T-helper 1 cell treated with Interleukin-12 subunit alpha and Interleukin-12 subunit beta and Interleukin-4 antibody, amounts not matched to agents 30 ng/mL and 1 ng/mL, for 36 hours (primary cell): ENCODE data around the gene DCTN1. TPM values are rescaled to one million over a fixed set of nuclear protein-coding genes. Genes with fewer than 3 reads are reported as not detected.

Experiments used
- intact Hi-C: fragments of 100-400 bp; cut with micrococcal nuclease; formaldehyde crosslinking; loops from one replicate; pipeline ENCODE4 v1.15.1; 2024
- total RNA-seq: library from RNA; stranded (reverse); gene quantifications from 2 replicates; pipeline ENCODE4 v1.2.3, GENCODE V29; 2022

DCTN1 gene
- 110 and 111 TPM in 2 replicates for total RNA-seq

- intact Hi-C loops = loop anchor here (1.0 kb wide), 1 partner anchor 11 kb away; no protein-coding TSS in a partner anchor
These were observed at the start of gene DCTN1 for GRCh38 chr2:74379851-74380789. Gene DCTN1 (minus strand): TSS chr2:74380311. CDS start chr2:74380037, 274 bp downstream.

- intact Hi-C loops = no loop called here
These were observed 48.6 kb upstream of the DCTN1 start for GRCh38 chr2:74428675-74429074.

GRCh38 chr2:74427551-74427950, 47.4 kb upstream of the DCTN1 start:
- intact Hi-C loops = no loop called here

GRCh38 chr2:74426181-74426758, 46.2 kb upstream of the DCTN1 start:
- intact Hi-C loops = no loop called here

- intact Hi-C loops = no loop called here
These were observed 45.4 kb upstream of the DCTN1 start for GRCh38 chr2:74425523-74425922.

- intact Hi-C loops = no loop called here
These were observed 44.9 kb upstream of the DCTN1 start for GRCh38 chr2:74424995-74425406.

GRCh38 chr2:74424139-74424992, 44.3 kb upstream of the DCTN1 start:
- intact Hi-C loops = no loop called here

- intact Hi-C loops = no loop called here
These were observed 43.4 kb upstream of the DCTN1 start for GRCh38 chr2:74423231-74424095.

GRCh38 chr2:74421221-74421870, 41.2 kb upstream of the DCTN1 start, which contains the start of the genes C2orf81 and WDR54:
Gene C2orf81 (minus strand): TSS chr2:74421619. CDS start chr2:74421560, 59 bp downstream.
Gene WDR54 (plus strand): TSS chr2:74421730. CDS start chr2:74422154, 424 bp downstream.
- intact Hi-C loops = loop anchor here (1.0 to 2.0 kb wide), 14 partner anchors 29 to 1188 kb away; partner anchors contain the start of genes AUP1, DGUOK, DOK1 and HTRA2

GRCh38 chr2:74420443-74421103, 40.5 kb upstream of the DCTN1 start:
- intact Hi-C loops = loop anchor here (1.0 to 2.0 kb wide), 14 partner anchors 28 to 1187 kb away; partner anchors contain the start of genes AUP1, DGUOK, DOK1 and HTRA2

- intact Hi-C loops = loop anchor here (2.0 kb wide), 4 partner anchors 87 to 539 kb away; partner anchors contain the start of genes DGUOK, MTHFD2, PCGF1 and POLE4
These were observed 39.9 kb upstream of the DCTN1 start for GRCh38 chr2:74420006-74420405.

- intact Hi-C loops = no loop called here
These were observed 39.2 kb upstream of the DCTN1 start for GRCh38 chr2:74419345-74419744.

GRCh38 chr2:74418312-74418711, 38.2 kb upstream of the DCTN1 start:
- intact Hi-C loops = no loop called here

GRCh38 chr2:74417763-74418162, 37.7 kb upstream of the DCTN1 start:
- intact Hi-C loops = no loop called here

- intact Hi-C loops = no loop called here
These were observed 37.1 kb upstream of the DCTN1 start for GRCh38 chr2:74417197-74417596.

- intact Hi-C loops = no loop called here
These were observed 36.7 kb upstream of the DCTN1 start for GRCh38 chr2:74416778-74417177.

GRCh38 chr2:74415762-74416395, 35.8 kb upstream of the DCTN1 start:
- intact Hi-C loops = no loop called here
